CD4-positive, CD25-positive, alpha-beta regulatory T cell (primary cell): ENCODE data around the gene ATP8A2. TPM values are rescaled to one million over a fixed set of nuclear protein-coding genes. Genes with fewer than 3 reads are reported as not detected.
A peak's percentile ranks its signal among the peaks of the same experiment; 100 is the strongest.

Experiments used
- ATAC-seq, 2 donors: fragments of 150-1000 bp; cut with Tn5 transposase; one replicate each; pipeline ENCODE4 v1.10.0; 2021; ENCODE audit warnings: low read depth in 2 of 2, moderate number of reproducible peaks in 2 of 2, moderate library complexity in 1 of 2
- DNase-seq, 3 donors: peaks; one replicate each; pipeline versions ENCODE4 v3.0.0 to v3.0.0-alpha.2; 2012 to 2022; ENCODE audit warnings: mixed read lengths in 1 of 3
- H3K27ac ChIP-seq: one replicate; pipeline ENCODE4 v1.7.0; 2013; ENCODE audit warnings: mild to moderate bottlenecking, low read length; ENCODE audit not compliant: insufficient read depth, poor library complexity, severe bottlenecking
- H3K27me3 ChIP-seq: one replicate; pipeline ENCODE4 v1.7.0; 2013; ENCODE audit warnings: low read length; ENCODE audit not compliant: control insufficient read depth, insufficient read depth
- H3K36me3 ChIP-seq: one replicate; pipeline ENCODE4 v1.7.0; 2013; ENCODE audit warnings: mild to moderate bottlenecking, low read length, moderate library complexity; ENCODE audit not compliant: control insufficient read depth, insufficient read depth
- H3K4me1 ChIP-seq: 2 replicates; pipeline ENCODE4 v1.7.0; 2013; ENCODE audit warnings: mild to moderate bottlenecking, low read length; ENCODE audit not compliant: insufficient read depth, control insufficient read depth, poor library complexity, severe bottlenecking
- H3K4me3 ChIP-seq: one replicate; pipeline ENCODE4 v1.7.0; 2013; ENCODE audit warnings: low read depth, mild to moderate bottlenecking, low read length, moderate library complexity
- H3K9me3 ChIP-seq, 2 experiments: 1 replicate in 1 of 2; 2 replicates in 1 of 2; pipeline ENCODE4 v1.7.0; 2013; ENCODE audit warnings: low read length in 2 of 2, mild to moderate bottlenecking in 1 of 2, moderate library complexity in 1 of 2; ENCODE audit not compliant: control insufficient read depth in 2 of 2
- H3K27ac Mint-ChIP-seq, 3 donors: one replicate each; pipeline ENCODE4 v1.8.0; 2020 to 2022; ENCODE audit warnings: mild to moderate bottlenecking in 3 of 3, mixed read lengths in 3 of 3, moderate library complexity in 2 of 3
- H3K27me3 Mint-ChIP-seq: one replicate; pipeline ENCODE4 v1.8.0; 2022; ENCODE audit warnings: mild to moderate bottlenecking, mixed read lengths
- H3K36me3 Mint-ChIP-seq: one replicate; pipeline ENCODE4 v1.8.0; 2020; ENCODE audit warnings: mixed read lengths
- H3K4me1 Mint-ChIP-seq, 4 donors: one replicate each; pipeline ENCODE4 v1.8.0; 2020 to 2022; ENCODE audit warnings: mixed read lengths in 4 of 4, mild to moderate bottlenecking in 1 of 4
- H3K4me3 Mint-ChIP-seq, 4 donors: one replicate each; pipeline ENCODE4 v1.8.0; 2020 to 2022; ENCODE audit warnings: mild to moderate bottlenecking in 4 of 4, mixed read lengths in 4 of 4, moderate library complexity in 3 of 4
- H3K9me3 Mint-ChIP-seq, 7 donors: one replicate each; pipeline ENCODE4 v1.8.0; 2020 to 2022; ENCODE audit warnings: mixed read lengths in 7 of 7, mild to moderate bottlenecking in 3 of 7, moderate library complexity in 2 of 7
- polyA plus RNA-seq, 4 donors: library from polyadenylated mRNA; unstranded; fragments of 300-500 nt; fragmentation: Illumina TruSeq; gene quantifications; one replicate each; pipeline ENCODE4 v1.2.3, GENCODE V29; 2021
- total RNA-seq: library from RNA; stranded (reverse); gene quantifications from one replicate; pipeline ENCODE4 v1.2.3, GENCODE V29; 2022

Gene ATP8A2
- total and polyA plus RNA-seq, 5 donors from 2014 or later: 0.29 to 0.68 (median 0.55) TPM

DNA sequence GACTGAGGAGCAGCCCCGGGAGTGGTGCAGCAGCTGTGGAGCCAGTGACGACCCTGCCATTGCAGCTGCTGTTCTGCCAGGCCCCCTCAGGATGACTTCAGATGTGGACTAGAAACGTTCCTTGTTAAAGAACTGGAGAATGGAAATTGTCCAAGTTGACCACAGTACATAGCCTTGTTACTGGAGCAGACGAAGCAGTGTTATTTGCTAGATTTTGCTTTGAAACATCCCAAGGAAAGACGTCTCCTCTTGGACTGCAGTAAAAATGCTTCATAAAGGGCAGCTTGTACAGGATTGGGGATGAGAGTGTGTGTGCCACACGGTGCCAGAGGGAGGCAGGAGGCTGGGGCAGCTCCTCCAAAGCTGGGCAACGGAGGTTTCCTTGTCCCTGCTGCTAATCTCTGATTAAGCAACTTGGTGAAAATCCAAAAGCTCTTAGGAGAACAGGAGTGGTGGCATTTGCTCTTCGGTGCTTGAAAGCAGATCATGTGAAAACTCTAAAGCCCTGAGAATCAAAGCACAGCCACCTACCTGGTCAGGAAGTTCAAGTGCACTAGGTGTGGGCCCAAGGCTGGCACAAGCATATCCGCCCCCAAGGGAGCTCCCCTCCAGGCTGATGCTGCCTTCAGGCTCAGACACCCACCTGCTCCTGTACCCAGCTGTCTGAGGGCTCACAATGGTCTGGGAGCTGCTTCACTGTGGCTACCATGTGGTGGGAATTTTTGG lies 645.6 kb downstream of the ATP8A2 start:
- DNase-seq (peak in 1 of 3 donors; percentile 12), ATAC-seq (no peak)
- Mint-ChIP-seq H3K36me3 (peaks cover 5% of the 10 kb centered on the region), H3K9me3 (no peaks in the 10 kb centered on the region), H3K27ac (peak overlapping the region in 2 of 3 donors; percentile 51 to 68), H3K4me1 (peaks cover 0 to 28% (median under 1%) of the 10 kb centered on the region in 4 donors), H3K27me3 (peaks cover 7% of the 10 kb centered on the region), H3K4me3 (peak overlapping the region in 1 of 4 donors; percentile 22)
- H3K4me1 ChIP-seq: peaks cover 5% of the 10 kb centered on the region
- no peaks in the 10 kb centered on the region for H3K27me3 ChIP-seq
- no peak overlapping the region for H3K27ac ChIP-seq
- no peaks in the 10 kb centered on the region for H3K9me3 ChIP-seq
- no peaks in the 10 kb centered on the region for H3K36me3 ChIP-seq
- no peak overlapping the region for H3K4me3 ChIP-seq

DNA sequence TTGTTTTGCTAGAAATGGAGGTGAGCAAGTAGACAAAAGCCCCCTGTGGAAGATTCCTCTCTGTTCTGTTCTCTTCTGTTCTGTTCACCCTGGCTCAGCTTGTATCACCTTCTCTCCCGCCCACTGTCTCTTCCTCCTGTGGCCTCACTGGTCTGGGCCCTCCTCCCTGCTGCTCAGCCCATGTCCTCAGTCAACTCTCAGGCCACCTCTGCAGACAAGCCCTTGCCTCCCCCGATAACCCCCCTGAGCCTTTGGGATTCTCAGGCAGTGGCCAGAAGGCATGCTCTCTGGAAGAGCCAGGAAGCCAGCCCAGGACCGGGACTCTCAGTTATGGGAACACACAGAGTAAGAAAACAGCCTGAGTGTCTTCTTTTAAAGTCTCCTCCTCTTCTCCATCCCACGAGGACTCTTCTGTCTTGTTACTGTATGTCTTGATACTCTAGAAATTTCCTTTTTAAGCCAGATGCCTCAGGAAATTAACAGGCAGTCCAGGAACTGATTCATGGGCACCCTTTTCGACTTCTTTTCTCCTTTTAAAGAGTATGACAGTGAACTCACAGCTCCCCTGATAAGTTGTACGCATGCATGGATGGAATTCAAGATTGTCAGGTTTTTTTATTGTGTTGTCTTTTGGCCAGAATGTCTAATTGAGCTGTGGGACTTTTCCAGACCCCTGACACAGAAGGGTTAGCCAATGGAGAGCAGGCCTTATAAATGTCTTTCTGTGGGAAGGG lies 646.3 kb downstream of the ATP8A2 start:
- Histone ChIP-seq H3K4me3 (no peak overlapping the region), H3K27ac (no peak overlapping the region), H3K4me1 (peaks cover under 1% of the 10 kb centered on the region), H3K36me3 (no peaks in the 10 kb centered on the region), H3K9me3 (no peaks in the 10 kb centered on the region), H3K27me3 (no peaks in the 10 kb centered on the region)
- Mint-ChIP-seq H3K9me3 (no peaks in the 10 kb centered on the region), H3K27me3 (peaks cover 7% of the 10 kb centered on the region), H3K4me1 (peaks cover 0 to 27% (median 0%) of the 10 kb centered on the region in 4 donors), H3K36me3 (peaks cover 5% of the 10 kb centered on the region), H3K4me3 (peak overlapping the region in 2 of 4 donors; percentile 55 to 58), H3K27ac (peak overlapping the region in 2 of 3 donors; percentile 51 to 68)
- ATAC-seq (no peak), DNase-seq (no peak)

DNA sequence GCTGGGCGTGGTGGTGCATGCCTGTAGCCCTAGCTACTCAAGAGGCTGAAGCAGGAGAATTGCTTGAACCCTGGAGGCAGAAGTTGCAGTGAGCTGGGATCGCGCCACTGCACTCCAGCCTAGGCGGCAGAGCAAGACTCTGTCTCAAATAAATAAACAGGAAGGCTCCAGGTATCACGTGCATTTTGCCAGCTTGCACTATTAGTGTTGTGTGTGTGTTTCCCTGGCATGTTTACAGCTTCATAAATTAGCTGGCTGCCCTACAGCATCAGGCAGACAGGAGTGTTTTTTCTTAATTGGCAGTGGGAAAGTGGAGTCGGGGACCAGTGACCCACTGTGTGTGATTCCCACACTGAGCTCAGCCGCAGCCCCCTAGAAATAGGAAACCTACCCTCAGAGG lies 647.5 kb downstream of the ATP8A2 start:
- Histone ChIP-seq H3K4me1 (no peaks in the 10 kb centered on the region), H3K9me3 (no peaks in the 10 kb centered on the region), H3K4me3 (no peak overlapping the region), H3K27me3 (no peaks in the 10 kb centered on the region), H3K36me3 (no peaks in the 10 kb centered on the region), H3K27ac (no peak overlapping the region)
- Mint-ChIP-seq H3K4me1 (peaks cover 0 to 23% (median 0%) of the 10 kb centered on the region in 4 donors), H3K27me3 (peaks cover 7% of the 10 kb centered on the region), H3K4me3 (no peak overlapping the region), H3K9me3 (no peaks in the 10 kb centered on the region), H3K27ac (no peak overlapping the region), H3K36me3 (peaks cover 5% of the 10 kb centered on the region)
- no peak for ATAC-seq
- DNase-seq: no peak

DNA sequence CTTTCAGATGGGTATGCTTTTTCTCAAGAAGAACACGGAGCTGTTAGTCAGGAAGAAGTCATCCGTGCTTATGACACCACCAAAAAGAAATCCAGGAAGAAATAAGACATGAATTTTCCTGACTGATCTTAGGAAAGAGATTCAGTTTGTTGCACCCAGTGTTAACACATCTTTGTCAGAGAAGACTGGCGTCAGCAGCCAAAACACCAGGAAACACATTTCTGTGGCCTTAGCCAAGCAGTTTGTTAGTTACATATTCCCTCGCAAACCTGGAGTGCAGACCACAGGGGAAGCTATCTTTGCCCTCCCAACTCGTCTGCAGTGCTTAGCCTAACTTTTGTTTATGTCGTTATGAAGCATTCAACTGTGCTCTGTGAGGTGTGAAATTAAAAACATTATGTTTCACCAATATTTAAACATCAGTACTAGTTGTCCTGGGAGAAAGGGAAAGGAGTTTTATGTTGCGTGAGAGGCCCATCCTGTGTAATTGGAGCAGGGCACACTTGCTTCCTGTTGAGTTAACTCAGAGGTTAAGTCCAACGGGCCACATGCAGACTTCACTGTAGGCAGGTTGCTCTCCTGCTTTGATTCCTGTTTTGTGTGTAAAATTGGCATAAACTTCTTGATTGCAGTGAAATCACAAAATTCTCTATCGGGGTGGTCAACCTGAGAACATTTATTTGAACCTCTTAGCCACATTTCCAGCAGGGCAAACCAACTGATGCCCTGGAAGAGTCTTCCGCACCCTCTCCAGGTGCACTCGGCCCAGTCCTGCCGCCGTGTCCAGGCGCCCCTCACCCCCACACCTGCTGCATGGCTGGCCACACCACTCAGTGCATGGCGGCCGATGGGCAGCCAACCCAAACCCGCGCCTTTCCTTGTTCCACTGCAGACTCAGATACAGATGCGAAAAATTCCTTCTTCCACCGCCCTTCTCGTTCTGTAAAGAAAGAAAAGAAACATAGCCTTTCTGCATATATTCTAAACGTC lies 648.4 kb downstream of the ATP8A2 start:
- peaks cover 0 to under 1% (median 0%) of the 10 kb centered on the region in 7 donors for H3K9me3 Mint-ChIP-seq
- Histone ChIP-seq H3K27me3 (no peaks in the 10 kb centered on the region), H3K9me3 (no peaks in the 10 kb centered on the region), H3K27ac (no peak overlapping the region), H3K4me1 (no peaks in the 10 kb centered on the region), H3K36me3 (no peaks in the 10 kb centered on the region), H3K4me3 (no peak overlapping the region)
- ATAC-seq: no peak
- no peak overlapping the region for H3K4me3 Mint-ChIP-seq
- no peak for DNase-seq
- H3K4me1 Mint-ChIP-seq: peaks cover 0 to 23% (median 0%) of the 10 kb centered on the region in 4 donors
- peak overlapping the region in 1 of 3 donors; percentile 44 for H3K27ac Mint-ChIP-seq
- peaks cover 7% of the 10 kb centered on the region for H3K27me3 Mint-ChIP-seq
- peaks cover 5% of the 10 kb centered on the region for H3K36me3 Mint-ChIP-seq

DNA sequence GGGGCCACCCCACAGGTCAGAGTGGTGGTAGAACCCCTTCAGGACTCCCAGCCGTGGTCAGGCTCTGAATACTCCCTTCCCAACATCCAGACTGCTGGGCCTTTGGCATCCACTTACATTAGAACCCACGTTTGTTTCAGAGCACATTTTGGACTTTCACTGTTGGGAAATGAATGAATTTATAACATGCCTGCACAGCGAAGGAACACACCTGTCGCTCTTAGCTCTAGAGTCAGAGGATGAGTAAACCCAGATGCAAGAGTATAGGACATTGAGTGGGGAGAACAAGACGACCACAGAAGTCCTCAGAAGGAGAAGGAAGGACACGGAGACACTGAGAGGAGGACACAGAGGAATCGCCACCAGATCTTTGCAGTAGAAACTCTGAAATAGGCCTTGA lies 649.1 kb downstream of the ATP8A2 start:
- no peak overlapping the region for H3K27ac Mint-ChIP-seq
- H3K4me1 Mint-ChIP-seq: peaks cover 0 to 21% (median 0%) of the 10 kb centered on the region in 4 donors
- Histone ChIP-seq H3K27ac (no peak overlapping the region), H3K9me3 (no peaks in the 10 kb centered on the region), H3K27me3 (no peaks in the 10 kb centered on the region), H3K4me3 (no peak overlapping the region), H3K36me3 (no peaks in the 10 kb centered on the region), H3K4me1 (no peaks in the 10 kb centered on the region)
- peaks cover 0 to 4% (median 0%) of the 10 kb centered on the region in 7 donors for H3K9me3 Mint-ChIP-seq
- H3K27me3 Mint-ChIP-seq: peaks cover 7% of the 10 kb centered on the region
- ATAC-seq: no peak
- peaks cover 5% of the 10 kb centered on the region for H3K36me3 Mint-ChIP-seq
- no peak overlapping the region for H3K4me3 Mint-ChIP-seq
- no peak for DNase-seq

DNA sequence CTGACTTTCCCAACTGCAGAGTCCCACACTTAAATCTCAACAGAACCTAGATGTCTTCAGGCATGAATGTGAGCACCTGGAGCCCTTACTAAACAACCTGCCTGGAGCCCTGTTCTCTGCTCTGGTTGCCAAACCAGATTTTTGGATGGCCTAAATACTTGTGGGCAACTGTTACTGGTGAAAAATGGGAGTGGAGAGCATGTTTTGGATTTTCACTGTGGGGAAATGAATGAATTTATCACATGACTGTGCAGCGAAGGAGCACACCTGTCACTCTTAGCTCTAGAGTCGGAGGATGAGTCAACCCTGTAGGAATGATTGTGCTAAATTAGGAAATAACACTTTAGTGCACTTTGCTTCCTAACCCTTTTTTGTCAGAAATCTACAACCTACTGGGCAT lies 649.7 kb downstream of the ATP8A2 start:
- Mint-ChIP-seq H3K4me1 (peaks cover 0 to 21% (median 0%) of the 10 kb centered on the region in 4 donors), H3K27ac (no peak overlapping the region)

DNA sequence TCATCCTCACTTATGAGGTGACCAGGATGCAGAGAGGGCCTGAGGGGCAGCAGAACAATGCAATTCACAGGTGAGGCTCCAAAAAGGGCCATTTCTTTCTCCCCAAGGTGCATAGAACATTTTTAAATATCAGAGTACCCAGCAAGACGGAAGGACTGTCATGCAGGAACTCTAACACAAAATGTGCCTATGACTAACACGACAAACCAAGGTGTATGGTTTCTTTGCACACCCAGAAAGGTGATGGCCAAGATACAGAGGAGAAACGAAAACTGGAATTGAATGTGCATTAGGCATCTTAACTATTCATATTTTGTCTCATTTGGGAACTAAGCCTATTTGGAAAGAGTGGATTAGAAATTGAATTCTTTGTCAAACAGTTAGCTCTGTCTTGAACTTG lies 650.2 kb downstream of the ATP8A2 start:
- Histone ChIP-seq H3K36me3 (no peaks in the 10 kb centered on the region), H3K27ac (no peak overlapping the region), H3K27me3 (no peaks in the 10 kb centered on the region), H3K4me3 (no peak overlapping the region), H3K4me1 (no peaks in the 10 kb centered on the region), H3K9me3 (no peaks in the 10 kb centered on the region)
- H3K4me3 Mint-ChIP-seq: no peak overlapping the region
- peaks cover 5% of the 10 kb centered on the region for H3K36me3 Mint-ChIP-seq
- DNase-seq (no peak), ATAC-seq (no peak)
- H3K4me1 Mint-ChIP-seq: peaks cover 0 to 17% (median 0%) of the 10 kb centered on the region in 4 donors
- H3K9me3 Mint-ChIP-seq: peaks cover 0 to 4% (median 0%) of the 10 kb centered on the region in 7 donors
- no peak overlapping the region for H3K27ac Mint-ChIP-seq
- H3K27me3 Mint-ChIP-seq: peaks cover 7% of the 10 kb centered on the region

More for the DNA sequence above, 649.7 kb downstream of the ATP8A2 start:
- no peak overlapping the region for H3K4me3 Mint-ChIP-seq
- ATAC-seq (no peak), DNase-seq (no peak)
- H3K27me3 ChIP-seq: no peaks in the 10 kb centered on the region
- no peak overlapping the region for H3K27ac ChIP-seq
- no peaks in the 10 kb centered on the region for H3K9me3 ChIP-seq
- H3K9me3 Mint-ChIP-seq: peaks cover 0 to 4% (median 0%) of the 10 kb centered on the region in 7 donors
- no peak overlapping the region for H3K4me3 ChIP-seq
- H3K36me3 ChIP-seq: no peaks in the 10 kb centered on the region
- no peaks in the 10 kb centered on the region for H3K4me1 ChIP-seq
- peaks cover 7% of the 10 kb centered on the region for H3K27me3 Mint-ChIP-seq
- H3K36me3 Mint-ChIP-seq: peaks cover 5% of the 10 kb centered on the region
